Measurements from ENCODE around the gene IQGAP2. TPM values are rescaled to one million over a fixed set of nuclear protein-coding genes. Genes with fewer than 3 reads are reported as not detected.

The IQGAP2 gene
- total RNA-seq, 1 experiment from 2014 or later = 1.5 TPM

DNA sequence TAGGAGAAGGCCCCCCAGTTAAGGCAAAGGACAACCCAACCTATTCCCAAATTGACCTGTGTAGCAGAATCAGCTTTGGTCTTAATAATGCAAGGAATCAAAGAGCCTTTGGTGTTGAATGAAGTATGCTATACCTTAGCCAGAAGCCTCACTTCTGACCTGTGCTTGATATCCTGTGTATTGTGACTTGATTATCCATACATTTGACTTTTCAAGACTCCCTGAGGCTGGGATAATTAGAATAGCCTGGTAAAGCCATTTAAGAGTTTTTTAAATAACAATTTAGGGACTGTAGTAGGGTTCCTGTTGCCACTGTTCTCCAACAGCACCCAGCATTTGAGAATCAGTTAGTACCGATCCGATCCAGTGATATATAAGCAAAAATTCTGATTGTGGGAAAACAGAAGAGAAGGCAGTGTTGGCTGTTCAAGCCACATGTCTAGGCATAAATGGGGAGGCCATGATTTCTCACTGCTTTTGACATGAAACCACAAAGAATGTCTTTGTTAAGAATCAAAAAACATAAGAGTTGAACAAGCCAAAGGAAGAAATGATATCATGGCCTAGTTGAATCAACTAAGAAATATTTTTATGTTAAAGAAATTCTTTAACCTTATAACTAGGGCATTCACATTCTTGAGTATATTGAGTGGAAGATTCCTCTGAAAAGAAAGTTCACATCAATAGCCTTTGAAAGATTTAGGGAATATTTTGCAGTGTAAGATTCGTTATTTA, 121.2 kb downstream of the IQGAP2 start:
- intact Hi-C loops (cut with micrococcal nuclease) = no loop called here
- DNase-seq (ENCODE audit: unreplicated experiment) = no peak
- Mint-ChIP-seq H3K4me1 (ENCODE audit: insufficient read depth, unreplicated experiment) (peaks cover 15% of the 10 kb centered on the region), H3K27ac (ENCODE audit: low read depth, unreplicated experiment) (no peak overlapping the region), H3K9me3 (ENCODE audit: unreplicated experiment) (no peaks in the 10 kb centered on the region), H3K27me3 (ENCODE audit: insufficient read depth, unreplicated experiment) (no peaks in the 10 kb centered on the region), H3K4me3 (ENCODE audit: unreplicated experiment) (no peak overlapping the region), H3K36me3 (ENCODE audit: insufficient read depth, unreplicated experiment) (no peaks in the 10 kb centered on the region)
- BruUV-seq (replicated peaks) = no TSS peak
- no peak for TF ChIP-seq CTCF (IDR thresholded peaks at IDR 0.05; ENCODE audit: unreplicated experiment)
- ChIA-PET POLR2A (no interaction called here), CTCF (interaction anchor here (0.7 kb wide), 1 partner anchor 72 kb away, joined by 3 read pairs; no protein-coding TSS in a partner anchor)

DNA sequence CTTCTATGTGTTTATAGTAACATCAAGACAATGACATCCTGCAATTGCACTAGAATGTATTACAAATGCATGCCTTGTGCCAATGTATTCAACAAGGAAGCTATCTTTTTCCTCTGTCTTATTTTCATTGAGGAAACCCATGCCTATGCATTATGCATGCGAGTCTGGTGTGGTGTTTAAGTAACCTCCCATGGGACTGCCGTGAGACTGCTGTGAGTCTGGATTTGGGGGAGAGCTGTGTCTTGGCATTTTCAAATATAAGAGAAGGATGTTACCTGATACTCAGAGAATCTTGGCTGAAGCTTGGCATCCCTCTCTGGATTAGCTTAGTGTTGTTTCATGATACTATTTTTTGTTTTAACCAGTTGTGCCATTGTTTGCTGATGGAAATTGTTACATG, 121.8 kb downstream of the IQGAP2 start:
- TF ChIP-seq CTCF (IDR thresholded peaks at IDR 0.05; ENCODE audit: unreplicated experiment) = no peak
- DNase-seq (ENCODE audit: unreplicated experiment) = no peak
- H3K27ac Mint-ChIP-seq (ENCODE audit: low read depth, unreplicated experiment) = no peak overlapping the region
- H3K27me3 Mint-ChIP-seq (ENCODE audit: insufficient read depth, unreplicated experiment) = no peaks in the 10 kb centered on the region
- intact Hi-C loops (cut with micrococcal nuclease) = no loop called here
- no peaks in the 10 kb centered on the region for H3K9me3 Mint-ChIP-seq (ENCODE audit: unreplicated experiment)
- BruUV-seq (replicated peaks) = no TSS peak
- no peaks in the 10 kb centered on the region for H3K36me3 Mint-ChIP-seq (ENCODE audit: insufficient read depth, unreplicated experiment)
- ChIA-PET CTCF (interaction anchor here (0.7 kb wide), 1 partner anchor 679 kb away, joined by 4 read pairs; no protein-coding TSS in a partner anchor), POLR2A (interaction anchor here (0.8 to 2.0 kb wide), 2 partner anchors 12 to 99 kb away, joined by 5 read pairs; no protein-coding TSS in a partner anchor)
- no peak overlapping the region for H3K4me3 Mint-ChIP-seq (ENCODE audit: unreplicated experiment)
- H3K4me1 Mint-ChIP-seq (ENCODE audit: insufficient read depth, unreplicated experiment) = peaks cover 15% of the 10 kb centered on the region

DNA sequence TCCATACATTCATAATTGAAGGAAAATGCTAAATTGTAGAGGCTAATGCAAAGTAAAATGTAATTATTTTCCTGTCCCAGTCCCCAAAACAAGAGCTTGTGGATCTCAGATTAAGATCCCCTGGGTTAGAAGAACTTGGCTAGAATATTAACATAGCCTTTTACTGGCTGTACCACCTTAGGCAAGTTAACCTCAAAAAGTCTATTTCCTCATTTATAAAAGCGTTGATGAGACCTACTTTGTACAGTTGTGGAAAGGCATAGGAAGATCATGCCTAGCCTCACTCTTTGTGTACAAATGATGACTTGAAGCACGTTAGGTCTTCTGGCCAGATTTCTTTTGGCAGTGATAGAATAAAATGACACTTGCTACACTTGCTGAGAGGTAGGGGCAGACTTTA, 122.9 kb downstream of the IQGAP2 start:
- no peaks in the 10 kb centered on the region for H3K27me3 Mint-ChIP-seq (ENCODE audit: insufficient read depth, unreplicated experiment)
- ChIA-PET CTCF (interaction anchor here (0.6 to 0.9 kb wide), 2 partner anchors 124 to 248 kb away, joined by 3 to 4 read pairs; no protein-coding TSS in a partner anchor), POLR2A (interaction anchor here (2.0 kb wide), 1 partner anchor 11 kb away, joined by 5 read pairs; no protein-coding TSS in a partner anchor)
- H3K9me3 Mint-ChIP-seq (ENCODE audit: unreplicated experiment) = no peaks in the 10 kb centered on the region
- no peak for DNase-seq (ENCODE audit: unreplicated experiment)
- no peaks in the 10 kb centered on the region for H3K36me3 Mint-ChIP-seq (ENCODE audit: insufficient read depth, unreplicated experiment)
- no TSS peak for BruUV-seq (replicated peaks)
- no peak overlapping the region for H3K4me3 Mint-ChIP-seq (ENCODE audit: unreplicated experiment)
- no peak for TF ChIP-seq CTCF (IDR thresholded peaks at IDR 0.05; ENCODE audit: unreplicated experiment)
- peaks cover 14% of the 10 kb centered on the region for H3K4me1 Mint-ChIP-seq (ENCODE audit: insufficient read depth, unreplicated experiment)
- intact Hi-C loops (cut with micrococcal nuclease) = no loop called here
- H3K27ac Mint-ChIP-seq (ENCODE audit: low read depth, unreplicated experiment) = no peak overlapping the region

GRCh38 chr5:76526950-76527583, 124.0 kb downstream of the IQGAP2 start:
- intact Hi-C loops (cut with micrococcal nuclease) = no loop called here
- H3K27ac Mint-ChIP-seq (ENCODE audit: low read depth, unreplicated experiment) = no peak overlapping the region
- no peaks in the 10 kb centered on the region for H3K27me3 Mint-ChIP-seq (ENCODE audit: insufficient read depth, unreplicated experiment)
- no peak for DNase-seq (ENCODE audit: unreplicated experiment)
- H3K4me1 Mint-ChIP-seq (ENCODE audit: insufficient read depth, unreplicated experiment) = peaks cover 8% of the 10 kb centered on the region
- BruUV-seq (replicated peaks) = no TSS peak
- no peaks in the 10 kb centered on the region for H3K9me3 Mint-ChIP-seq (ENCODE audit: unreplicated experiment)
- POLR2A ChIA-PET = interaction anchor here (2.0 kb wide), 1 partner anchor 10 kb away, joined by 5 read pairs; no protein-coding TSS in a partner anchor
- CTCF ChIA-PET = interaction anchor here (0.7 to 0.9 kb wide), 2 partner anchors 16 to 247 kb away, joined by 4 read pairs; no protein-coding TSS in a partner anchor
- TF ChIP-seq CTCF (IDR thresholded peaks at IDR 0.05; ENCODE audit: unreplicated experiment) = no peak
- no peaks in the 10 kb centered on the region for H3K36me3 Mint-ChIP-seq (ENCODE audit: insufficient read depth, unreplicated experiment)
- no peak overlapping the region for H3K4me3 Mint-ChIP-seq (ENCODE audit: unreplicated experiment)
